KMS-11 (cell line): ENCODE measurements around the gene PPFIA1.

Source experiments
- H2AFZ ChIP-seq: fragments of 200-600 bp; sonication (generic); 2 replicates; pipeline ENCODE4 v1.6.1; 2016; ENCODE audit warnings: antibody characterized with exemption, mixed run types, low read depth
- H3K27ac ChIP-seq: fragments of 200-600 bp; sonication (generic); 2 replicates; pipeline ENCODE4 v1.6.1; 2016; ENCODE audit warnings: mild to moderate bottlenecking, mixed run types
- H3K27me3 ChIP-seq: fragments of 200-600 bp; sonication (generic); 2 replicates; pipeline ENCODE4 v1.6.1; 2017; ENCODE audit warnings: mild to moderate bottlenecking, low read depth, mixed run types, moderate library complexity; ENCODE audit not compliant: insufficient read depth
- H3K36me3 ChIP-seq: fragments of 200-600 bp; sonication (generic); 2 replicates; pipeline ENCODE4 v1.6.1; 2017; ENCODE audit warnings: mild to moderate bottlenecking, mixed run types; ENCODE audit not compliant: insufficient read depth
- H3K4me1 ChIP-seq: fragments of 200-600 bp; sonication (generic); 2 replicates; pipeline ENCODE4 v1.6.1; 2016; ENCODE audit warnings: mild to moderate bottlenecking, low read depth, mixed run types; ENCODE audit not compliant: poor library complexity, severe bottlenecking
- H3K4me2 ChIP-seq: fragments of 200-600 bp; sonication (generic); 2 replicates; pipeline ENCODE4 v1.7.0; 2016; ENCODE audit warnings: mild to moderate bottlenecking, mixed run types
- H3K4me3 ChIP-seq: fragments of 200-600 bp; sonication (generic); IDR thresholded peaks from 2 replicates; pipeline ENCODE4 v1.6.1; 2017; ENCODE audit warnings: low read depth, low read length, mixed read lengths; ENCODE audit not compliant: insufficient read depth
- H3K79me2 ChIP-seq: fragments of 200-600 bp; sonication (generic); 2 replicates; pipeline ENCODE4 v1.6.1; 2016; ENCODE audit warnings: low read depth, mixed run types; ENCODE audit not compliant: insufficient read depth
- H3K9ac ChIP-seq: fragments of 200-600 bp; sonication (generic); 2 replicates; pipeline ENCODE4 v1.6.1; 2016; ENCODE audit warnings: mild to moderate bottlenecking, mixed run types
- H4K20me1 ChIP-seq: fragments of 200-600 bp; sonication (generic); 2 replicates; pipeline ENCODE4 v1.6.1; 2016; ENCODE audit warnings: mild to moderate bottlenecking, mixed run types; ENCODE audit not compliant: insufficient read depth
- CTCF ChIP-seq: fragments of 200-600 bp; sonication (generic); conservative IDR thresholded peaks from 2 replicates; pipeline ENCODE4 v1.6.1; 2017; ENCODE audit warnings: low read depth, mild to moderate bottlenecking, antibody characterized with exemption, low read length, moderate library complexity, mixed read lengths

PPFIA1 gene

DNA sequence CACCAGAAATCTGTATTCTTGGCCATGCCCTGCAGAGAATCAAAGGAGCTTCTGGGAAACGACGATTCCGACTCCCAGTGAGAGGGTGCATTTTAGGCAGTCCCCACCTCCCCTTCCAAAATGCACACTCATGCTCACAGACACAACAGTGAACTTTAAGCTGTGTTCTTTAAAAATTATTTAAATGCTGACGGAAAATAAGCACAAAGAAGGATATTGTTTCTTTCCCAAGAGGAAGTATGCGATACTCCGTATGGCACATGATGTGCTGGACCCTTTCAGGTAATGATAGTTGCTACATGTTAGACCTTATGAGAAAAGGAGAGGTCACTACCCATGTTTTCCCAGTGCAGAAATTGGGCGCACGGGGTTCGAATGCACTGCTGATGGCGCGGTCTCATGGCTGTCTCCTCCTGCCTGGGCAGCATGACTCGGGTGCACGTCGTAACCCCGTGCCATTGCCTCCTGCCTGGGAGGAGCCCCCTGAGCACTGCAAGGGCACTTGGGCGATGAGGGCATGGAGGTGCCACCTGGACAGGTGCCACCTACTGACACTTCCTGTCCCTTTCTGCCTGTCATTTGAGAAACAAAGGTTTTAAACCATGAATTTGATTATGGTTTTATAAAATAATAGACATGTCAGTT is 64.0 kb downstream of the PPFIA1 start:
- Histone ChIP-seq H3K4me1 (no peaks in the 10 kb centered on the region), H3K79me2 (no peaks in the 10 kb centered on the region), H3K36me3 (no peaks in the 10 kb centered on the region), H3K4me3 (no peak overlapping the region), H3K4me2 (no peak overlapping the region), H3K27ac (no peak overlapping the region), H4K20me1 (no peaks in the 10 kb centered on the region), H3K27me3 (no peaks in the 10 kb centered on the region), H3K9ac (no peak overlapping the region), H2AFZ (no peak overlapping the region)
- TF ChIP-seq CTCF, result no peak

- no peak overlapping the region for H3K9ac ChIP-seq
- no peak overlapping the region for H3K4me3 ChIP-seq
- H3K79me2 ChIP-seq, result no peaks in the 10 kb centered on the region
- no peak overlapping the region for H3K4me2 ChIP-seq
- H3K4me1 ChIP-seq, result no peaks in the 10 kb centered on the region
- no peak overlapping the region for H3K27ac ChIP-seq
- TF ChIP-seq CTCF, result no peak
- H3K36me3 ChIP-seq, result no peaks in the 10 kb centered on the region
- no peaks in the 10 kb centered on the region for H3K27me3 ChIP-seq
- no peaks in the 10 kb centered on the region for H4K20me1 ChIP-seq
- H2AFZ ChIP-seq, result no peak overlapping the region
These were observed 65.0 kb downstream of the PPFIA1 start for GRCh38 chr11:70335511-70335910.

GRCh38 chr11:70338594-70338993 is 68.1 kb downstream of the PPFIA1 start:
- no peaks in the 10 kb centered on the region for H3K36me3 ChIP-seq
- H2AFZ ChIP-seq, result no peak overlapping the region
- no peaks in the 10 kb centered on the region for H3K79me2 ChIP-seq
- H3K4me2 ChIP-seq, result no peak overlapping the region
- no peaks in the 10 kb centered on the region for H4K20me1 ChIP-seq
- no peaks in the 10 kb centered on the region for H3K4me1 ChIP-seq
- H3K27ac ChIP-seq, result no peak overlapping the region
- no peak overlapping the region for H3K4me3 ChIP-seq
- H3K9ac ChIP-seq, result no peak overlapping the region
- no peak for TF ChIP-seq CTCF
- H3K27me3 ChIP-seq, result no peaks in the 10 kb centered on the region

DNA sequence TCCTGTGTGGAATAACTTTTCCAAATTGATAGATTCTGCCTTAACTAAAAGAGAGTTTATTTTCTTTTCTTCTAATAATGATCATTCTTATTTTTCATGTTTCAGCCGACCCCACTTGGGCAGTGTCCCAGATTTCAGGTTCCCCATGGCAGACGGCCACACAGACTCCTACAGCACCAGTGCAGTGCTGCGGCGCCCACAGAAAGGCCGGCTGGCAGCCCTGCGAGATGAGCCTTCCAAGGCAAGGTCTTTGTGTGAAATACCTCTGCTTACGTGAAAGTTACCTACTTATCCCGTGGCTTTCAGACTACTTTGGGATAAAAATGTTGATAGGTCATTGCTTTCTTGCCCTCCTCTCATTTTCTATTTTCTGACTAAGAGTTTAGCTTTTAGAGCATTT is 68.6 kb downstream of the PPFIA1 start:
- no peak overlapping the region for H3K4me3 ChIP-seq
- no peaks in the 10 kb centered on the region for H3K4me1 ChIP-seq
- H3K79me2 ChIP-seq, result no peaks in the 10 kb centered on the region
- H3K4me2 ChIP-seq, result no peak overlapping the region
- no peaks in the 10 kb centered on the region for H3K36me3 ChIP-seq
- no peak overlapping the region for H3K9ac ChIP-seq
- no peaks in the 10 kb centered on the region for H4K20me1 ChIP-seq
- no peaks in the 10 kb centered on the region for H3K27me3 ChIP-seq
- H2AFZ ChIP-seq, result no peak overlapping the region
- no peak overlapping the region for H3K27ac ChIP-seq
- TF ChIP-seq CTCF, result no peak
